Effector CD4-positive, alpha-beta T cell (primary cell): ENCODE data around the gene KLHL3.
A peak's percentile ranks its signal among the peaks of the same experiment; 100 is the strongest.

Experiments used
- DNase-seq: peaks from one replicate; pipeline ENCODE4 v3.0.0-alpha.2; 2020

Gene KLHL3

GRCh38 chr5:137743031-137743640 lies 7.2 kb upstream of the KLHL3 start:
- peak; percentile 61 for DNase-seq

DNA sequence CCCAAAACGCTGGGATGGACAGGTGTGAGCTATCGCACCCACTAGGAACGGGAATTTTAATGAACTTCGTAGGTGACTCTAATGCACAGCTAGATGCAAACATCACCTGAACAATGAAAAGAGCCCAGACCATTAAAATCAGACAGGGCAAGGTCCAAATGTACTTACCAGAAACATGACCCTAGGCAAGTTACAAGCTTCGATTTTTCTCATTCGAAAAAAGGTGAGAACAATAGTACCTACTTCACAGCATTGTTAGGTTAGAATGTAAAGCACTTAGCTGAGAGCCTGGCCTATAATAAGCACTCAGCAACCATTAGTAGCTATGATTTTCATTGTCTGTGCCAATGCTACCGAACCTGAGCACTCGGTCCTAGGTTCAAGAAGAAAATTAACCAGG lies 5.8 kb upstream of the KLHL3 start:
- DNase-seq, result no peak

DNA sequence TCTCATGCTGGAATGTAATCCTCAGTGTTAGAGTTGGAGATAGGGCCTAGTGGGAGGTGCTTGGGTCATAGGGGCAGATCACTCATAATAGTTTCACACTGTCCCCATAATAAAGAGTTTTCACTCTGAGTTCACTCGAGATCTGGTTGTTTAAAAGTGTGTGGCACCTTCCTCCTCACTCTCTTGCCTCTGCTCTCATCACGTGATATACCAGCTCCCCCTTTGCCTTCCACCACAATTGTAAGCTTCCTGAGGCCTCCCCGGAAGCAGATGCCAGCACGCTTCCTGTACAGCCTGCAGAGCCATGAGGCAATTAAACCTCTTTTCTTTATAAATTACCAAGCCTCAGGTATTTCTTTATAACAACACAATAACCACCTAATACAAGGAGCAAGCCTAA lies 3.8 kb upstream of the KLHL3 start:
- no peak for DNase-seq

- no peak for DNase-seq
These were observed 3.1 kb upstream of the KLHL3 start for GRCh38 chr5:137738947-137739346.

- peak; percentile 9 for DNase-seq
These were observed 1.7 kb upstream of the KLHL3 start for GRCh38 chr5:137737349-137738131.

DNA sequence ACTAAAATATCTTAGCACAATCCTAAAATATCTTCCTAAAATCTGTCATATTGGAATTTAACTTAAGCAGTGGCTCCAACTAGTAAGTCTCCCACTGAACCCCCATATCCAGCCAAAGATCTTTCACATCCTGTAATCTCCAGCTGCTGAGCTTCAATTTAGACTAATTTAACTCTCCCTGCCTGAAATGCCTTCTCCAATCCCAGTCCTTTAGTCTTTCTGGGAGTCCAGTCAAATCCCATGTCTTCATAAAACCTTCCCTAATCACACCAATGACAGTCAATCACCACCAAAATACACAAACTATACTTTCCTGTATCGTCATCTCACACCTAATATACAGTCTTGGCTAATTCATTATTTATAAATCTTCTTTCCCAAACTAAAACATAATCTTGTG lies 607 bp upstream of the KLHL3 start:
- no peak for DNase-seq

GRCh38 chr5:137734962-137735554 lies 831 bp downstream of the KLHL3 start:
- DNase-seq, result peak; percentile 3

- no peak for DNase-seq
These were observed 1.6 kb downstream of the KLHL3 start for GRCh38 chr5:137734331-137734730.

- DNase-seq, result no peak
These were observed 2.0 kb downstream of the KLHL3 start for GRCh38 chr5:137733922-137734321.

- DNase-seq, result no peak
These were observed 2.9 kb downstream of the KLHL3 start for GRCh38 chr5:137733006-137733405.

DNA sequence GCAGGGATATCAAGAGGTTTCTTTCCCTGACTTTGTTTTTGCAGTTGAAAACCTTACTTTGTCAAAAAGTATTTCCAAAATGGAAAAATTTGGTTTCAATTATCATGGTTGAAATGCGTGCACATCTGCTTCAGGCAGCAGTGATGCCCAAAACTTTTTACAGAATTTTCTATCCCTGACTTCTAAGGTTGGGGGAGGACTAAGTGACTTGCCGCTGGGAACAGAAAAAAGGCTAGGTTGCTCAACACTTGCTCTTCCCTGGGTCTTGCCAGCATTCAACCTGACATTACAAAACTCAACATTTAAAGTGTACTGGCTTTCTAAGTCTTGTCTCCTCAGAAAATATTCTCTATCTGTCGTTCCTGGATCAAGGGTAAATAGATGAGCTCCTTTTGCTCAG lies 4.7 kb downstream of the KLHL3 start:
- DNase-seq, result no peak

DNA sequence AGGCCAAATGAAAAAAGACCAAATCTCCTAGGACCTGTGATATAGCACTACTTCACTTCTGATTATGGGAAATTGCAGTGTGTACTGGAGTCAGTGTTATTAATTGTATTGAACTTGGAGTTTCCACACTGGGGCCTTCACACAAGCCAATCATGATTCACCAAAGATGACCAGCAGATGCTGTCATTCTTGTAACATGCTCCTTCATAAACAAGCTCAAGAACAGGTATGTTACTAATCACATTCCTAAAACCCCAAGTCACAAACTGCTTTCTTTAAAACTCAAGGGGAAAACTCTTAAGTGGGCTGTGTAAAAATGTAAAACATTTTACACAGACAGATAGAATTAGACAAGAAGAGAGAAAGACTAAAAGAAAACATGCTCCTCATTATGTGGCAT lies 5.6 kb downstream of the KLHL3 start:
- no peak for DNase-seq

- no peak for DNase-seq
These were observed 7.8 kb downstream of the KLHL3 start for GRCh38 chr5:137728048-137728447.

DNA sequence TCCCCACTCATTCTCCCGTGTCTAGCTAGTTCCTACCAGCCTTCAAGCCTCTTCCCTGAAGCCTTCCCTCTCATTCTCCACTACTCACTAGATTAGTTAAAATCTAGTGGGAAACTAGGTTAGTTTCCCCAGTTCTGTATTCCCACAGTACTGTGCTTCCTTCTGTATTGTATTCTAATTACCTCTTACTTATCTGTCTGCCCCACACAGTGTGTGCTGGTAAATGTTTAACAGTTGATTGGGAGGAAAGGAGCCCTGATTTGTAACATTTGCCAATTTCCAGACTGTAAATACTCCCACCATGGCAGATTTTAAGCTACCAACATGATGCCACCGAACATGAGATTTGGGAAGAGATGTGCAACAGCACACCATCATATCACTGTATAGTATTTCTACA lies 8.3 kb downstream of the KLHL3 start:
- no peak for DNase-seq

- no peak for DNase-seq
These were observed 11.6 kb downstream of the KLHL3 start for GRCh38 chr5:137724251-137724650.

DNA sequence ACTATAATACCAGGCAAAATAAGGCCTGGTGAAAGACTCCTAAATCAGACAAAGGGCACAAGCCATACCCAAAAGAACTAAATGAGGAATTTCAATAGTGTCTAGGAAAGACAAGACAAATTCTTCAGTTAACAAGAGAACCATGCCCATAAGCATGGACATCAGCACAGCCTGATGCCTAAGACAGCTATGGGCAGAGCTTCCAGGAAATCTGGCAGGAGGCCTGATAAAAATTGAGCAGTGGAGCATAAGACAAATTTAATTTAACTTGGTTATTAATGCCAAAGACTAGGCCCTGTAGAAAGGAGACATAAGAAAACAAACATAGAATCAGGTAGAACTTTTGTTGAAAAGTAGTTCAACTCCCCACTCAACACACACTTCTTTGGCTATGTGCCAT lies 17.3 kb downstream of the KLHL3 start:
- no peak for DNase-seq

DNA sequence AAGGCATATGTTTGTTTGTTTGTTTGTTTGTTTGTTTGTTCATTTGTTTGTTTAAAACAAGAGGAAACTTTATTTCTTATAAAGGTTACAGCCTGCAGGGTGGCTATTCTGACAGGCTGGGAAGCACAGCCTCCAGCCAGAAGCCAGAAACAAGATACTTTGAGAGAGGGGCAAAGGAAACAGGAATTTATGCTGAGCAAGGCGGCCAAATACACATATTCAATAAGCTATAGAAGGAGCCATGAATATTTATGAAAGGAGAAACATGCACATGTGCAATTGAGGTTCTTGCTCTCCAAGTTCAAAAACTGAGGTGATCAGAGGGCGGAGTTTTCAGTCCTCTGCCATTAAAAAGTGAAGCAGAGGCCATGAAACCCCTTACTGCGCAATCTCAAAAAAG lies 19.6 kb downstream of the KLHL3 start:
- DNase-seq, result no peak

DNA sequence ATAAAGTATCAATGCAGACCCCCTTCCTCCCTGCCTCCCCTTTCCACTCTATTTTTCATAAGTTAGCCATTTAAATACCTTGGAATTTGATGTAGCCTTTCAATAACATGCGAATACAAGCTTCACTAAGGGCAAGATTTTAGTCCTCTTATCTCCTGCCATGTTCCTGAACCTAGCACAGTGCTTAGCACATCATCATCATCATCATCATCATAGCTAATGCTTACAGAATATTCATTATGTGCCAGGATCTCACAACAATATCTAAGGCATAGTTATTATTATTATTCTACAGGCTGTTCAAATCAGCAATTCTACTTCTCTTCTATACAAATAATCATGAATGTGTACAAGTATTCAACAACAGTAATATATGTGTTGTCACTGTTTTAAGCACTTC lies 20.4 kb downstream of the KLHL3 start:
- no peak for DNase-seq

GRCh38 chr5:137714946-137715345 lies 20.9 kb downstream of the KLHL3 start:
- no peak for DNase-seq

DNA sequence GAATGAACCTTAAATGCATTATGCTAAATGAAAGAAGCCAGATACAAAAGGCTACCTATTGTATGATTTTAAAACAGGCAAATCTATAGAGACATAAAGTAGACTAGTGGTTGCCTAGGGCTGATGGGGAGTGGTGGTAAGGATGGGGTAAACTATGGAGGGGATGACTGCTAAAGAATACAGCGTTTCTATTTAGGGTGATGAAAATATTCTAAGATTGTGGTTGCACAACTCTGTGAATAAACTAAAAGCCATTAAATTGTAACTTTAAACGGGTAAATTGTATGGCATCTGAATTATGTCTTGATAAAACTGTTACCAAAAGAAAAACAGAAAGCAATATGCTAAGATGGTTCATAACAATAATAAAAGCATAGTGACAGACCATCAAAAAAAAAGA lies 21.4 kb downstream of the KLHL3 start:
- DNase-seq, result no peak

GRCh38 chr5:137712139-137712667 lies 23.7 kb downstream of the KLHL3 start:
- no peak for DNase-seq

GRCh38 chr5:137710086-137710485 lies 25.8 kb downstream of the KLHL3 start:
- DNase-seq, result no peak

- no peak for DNase-seq
These were observed 26.9 kb downstream of the KLHL3 start for GRCh38 chr5:137708796-137709559.
